C4-2B (cell line): ENCODE measurements around the gene TUBB8.

Experiments
- CTCF ChIP-seq: fragments of 450-650 bp; conservative IDR thresholded peaks from 2 replicates; pipeline ENCODE4 v1.5.1; 2017; ENCODE audit warnings: mild to moderate bottlenecking
- ZFX ChIP-seq: fragments of 450-650 bp; IDR thresholded peaks from 2 replicates; pipeline ENCODE4 v1.6.1; 2017

GRCh38 chr10:95356-96115 is 46.4 kb upstream of the TUBB8 start:
- TF ChIP-seq CTCF (no peak), ZFX (no peak)
